Testis (tissue), 2 donors: ENCODE data around the gene SLC23A2.
"Not testable (repeated sequence)": the region's sequence is repeated elsewhere in the genome, so short reads cannot be mapped to it uniquely, and the experiment has no call there.

Experiments
- CTCF ChIP-seq, 3 experiments: fragments of 450-650 bp in 2 of 3; fragments of 200-600 bp in 1 of 3; sonication (generic) in 1 of 3; IDR thresholded peaks; one replicate each; pipeline ENCODE4 v1.5.1; 2016 to 2019; ENCODE audit warnings: antibody characterized with exemption in 3 of 3, mild to moderate bottlenecking in 2 of 3, moderate library complexity in 1 of 3
- POLR2A ChIP-seq: fragments of 450-650 bp; IDR thresholded peaks from one replicate; pipeline ENCODE4 v1.6.1; 2017; ENCODE audit warnings: antibody characterized with exemption, mild to moderate bottlenecking, moderate library complexity

- TF ChIP-seq CTCF (IDR thresholded peaks at IDR 0.05); POLR2A: not testable (repeated sequence)
Observed at GRCh38 chr20:4921271-4921670, 80.0 kb downstream of the SLC23A2 start.
